ENCODE results near the gene IFT27.

- TF ChIP-seq POLR2AphosphoS5 (IDR thresholded peaks at IDR 0.05), result no peak
- no peak for TF ChIP-seq EZH2 (IDR thresholded peaks at IDR 0.05; ENCODE audit: borderline replicate concordance, insufficient read depth, low read length, poor library complexity, severe bottlenecking)
- TF ChIP-seq CTCF (IDR thresholded peaks at IDR 0.05; ENCODE audit: poor library complexity, severe bottlenecking), result no peak
- no peak for TF ChIP-seq EP300 (conservative IDR thresholded peaks at IDR 0.05; ENCODE audit: poor library complexity, severe bottlenecking)
These were observed 11.3 kb downstream of the IFT27 start for GRCh38 chr22:36764641-36765040.
